B cell (primary cell): ENCODE measurements around the gene RPS10. TPM values are rescaled to one million over a fixed set of nuclear protein-coding genes. Genes with fewer than 3 reads are reported as not detected.

Source experiments
- ATAC-seq: fragments of 200-7000 bp; cut with Tn5 transposase; one replicate; pipeline ENCODE4 v1.10.0; 2021; ENCODE audit warnings: low read depth, mild to moderate bottlenecking, moderate number of reproducible peaks, moderate library complexity
- CTCF ChIA-PET: fragments of 350-600 bp; sonication (Branson Sonifier 250); formaldehyde crosslinking; loops from one replicate; lab custom pipeline; 2021; ENCODE audit warnings: antibody characterized with exemption, inconsistent platforms; lab: Charles Lee
- POLR2A ChIA-PET: fragments of 350-600 bp; sonication (Branson Sonifier 250); formaldehyde crosslinking; loops from one replicate; lab custom pipeline; 2021; ENCODE audit warnings: antibody characterized with exemption; lab: Charles Lee
- DNase-seq: peaks from one replicate; pipeline ENCODE4 v3.0.0; 2013
- H2AFZ ChIP-seq: 2 replicates; pipeline ENCODE4 v1.6.1; 2012; ENCODE audit warnings: mild to moderate bottlenecking, low read depth, low read length; ENCODE audit not compliant: insufficient read depth, poor library complexity, severe bottlenecking
- H3K27ac ChIP-seq, 2 donors: 1 replicate in 1 of 2; 2 replicates in 1 of 2; pipeline ENCODE4 v1.5.1; 2012 to 2013; ENCODE audit warnings: low read length in 2 of 2, mild to moderate bottlenecking in 2 of 2, moderate library complexity in 1 of 2
- H3K27me3 ChIP-seq, 4 experiments: fragments of 200-600 bp in 1 of 4; sonication (generic) in 1 of 4; replicated peaks in 1 of 4; 1 replicate in 2 of 4; 2 replicates in 2 of 4; pipeline versions ENCODE4 v1.6.1 to v1.7.0; 2013 to 2016; ENCODE audit warnings: low read length in 3 of 4, mild to moderate bottlenecking in 2 of 4, mixed read lengths in 1 of 4, moderate library complexity in 1 of 4; ENCODE audit not compliant: insufficient read depth in 4 of 4, control insufficient read depth in 3 of 4; ENCODE audit errors: control extremely low read depth in 1 of 4
- H3K36me3 ChIP-seq, 2 experiments: replicated peaks in 1 of 2; 1 replicate in 1 of 2; 2 replicates in 1 of 2; pipeline versions ENCODE4 v1.6.1 to v1.7.1; 2013; ENCODE audit warnings: low read length in 1 of 2; ENCODE audit not compliant: insufficient read depth in 2 of 2, control insufficient read depth in 1 of 2; ENCODE audit errors: control extremely low read depth in 1 of 2, extremely low read depth in 1 of 2
- H3K4me1 ChIP-seq, 2 donors: fragments of 200-600 bp in 1 of 2; sonication (generic) in 1 of 2; 1 replicate in 1 of 2; 2 replicates in 1 of 2; pipeline versions ENCODE4 v1.5.1 to v1.6.1; 2013 to 2017; ENCODE audit warnings: low read length in 2 of 2; ENCODE audit not compliant: control insufficient read depth in 2 of 2, insufficient read depth in 2 of 2
- H3K4me2 ChIP-seq: replicated peaks from 2 replicates; pipeline ENCODE3; 2012; ENCODE audit warnings: mild to moderate bottlenecking, low read depth, low read length; ENCODE audit not compliant: poor library complexity, severe bottlenecking
- H3K4me3 ChIP-seq, 5 experiments: fragments of 200-600 bp in 1 of 5; sonication (generic) in 1 of 5; 1 replicate in 3 of 5; 2 replicates in 2 of 5; pipeline versions ENCODE4 v1.5.1 to v1.7.0; 2011 to 2016; ENCODE audit warnings: low read length in 4 of 5, mild to moderate bottlenecking in 4 of 5, low read depth in 2 of 5, control low read depth in 1 of 5, moderate library complexity in 1 of 5; ENCODE audit not compliant: insufficient read depth in 1 of 5; ENCODE audit errors: control extremely low read depth in 1 of 5, extremely low read depth in 1 of 5
- H3K79me2 ChIP-seq: fragments of 200-600 bp; sonication (generic); one replicate; pipeline ENCODE4 v1.6.0; 2016; ENCODE audit warnings: low read length; ENCODE audit not compliant: control insufficient read depth, insufficient read depth
- H3K9ac ChIP-seq: fragments of 200-600 bp; sonication (generic); 2 replicates; pipeline ENCODE4 v1.6.1; 2017; ENCODE audit warnings: mild to moderate bottlenecking, low read length, moderate library complexity
- H3K9me3 ChIP-seq, 3 donors: one replicate each; pipeline versions ENCODE4 v1.6.1 to v1.7.1; 2013; ENCODE audit warnings: low read length in 2 of 3; ENCODE audit not compliant: control insufficient read depth in 2 of 3, insufficient read depth in 1 of 3; ENCODE audit errors: control extremely low read depth in 1 of 3
- H4K20me1 ChIP-seq: 2 replicates; pipeline ENCODE4 v1.6.0; 2012; ENCODE audit warnings: mild to moderate bottlenecking, low read length; ENCODE audit not compliant: insufficient read depth, control insufficient read depth, poor library complexity, severe bottlenecking
- H3K27ac Mint-ChIP-seq: one replicate; pipeline ENCODE4 v1.8.0; 2021; ENCODE audit warnings: mixed read lengths
- H3K27me3 Mint-ChIP-seq: one replicate; pipeline ENCODE4 v1.8.0; 2021; ENCODE audit warnings: mixed read lengths
- H3K4me1 Mint-ChIP-seq: one replicate; pipeline ENCODE4 v1.8.0; 2021; ENCODE audit warnings: mixed read lengths
- H3K4me3 Mint-ChIP-seq: one replicate; pipeline ENCODE4 v1.8.0; 2021; ENCODE audit warnings: mixed read lengths
- H3K9me3 Mint-ChIP-seq: one replicate; pipeline ENCODE4 v1.8.0; 2022; ENCODE audit warnings: mixed read lengths; ENCODE audit not compliant: insufficient read depth
- EZH2 ChIP-seq: IDR thresholded peaks from 2 replicates; pipeline ENCODE4 v1.6.1; 2012; ENCODE audit warnings: borderline replicate concordance, low read depth, mild to moderate bottlenecking, moderate library complexity, low read length; ENCODE audit not compliant: insufficient read depth, poor library complexity, severe bottlenecking
- WGBS: methylation state at CpG from one replicate; pipeline ENCODE4 v1.1.5; 2013; ENCODE audit warnings: missing lambda C conversion rate; ENCODE audit not compliant: insufficient coverage; 5-methylcytosine and 5-hydroxymethylcytosine counted together
- intact Hi-C: fragments of 100-400 bp; cut with micrococcal nuclease; formaldehyde crosslinking; loops from one replicate; pipeline ENCODE4 v1.10.0; 2022
- polyA plus RNA-seq: library from polyadenylated mRNA; depleted of rRNA; stranded (reverse); fragments of >200 nt; gene quantifications from 2 replicates; pipeline ENCODE4 v1.2.3, GENCODE V29; 2012
- total RNA-seq, 2 donors: library from RNA; stranded (reverse); fragments of 120-200 nt in 1 of 2; gene quantifications; 1 replicate in 1 of 2; 2 replicates in 1 of 2; pipeline versions ENCODE4 v1.2.3 to v1.2.4, GENCODE V29; 2013 to 2022
- TF ChIP-seq, protein P1 (sequence below): fragments of 200-600 bp; IDR thresholded peaks from one replicate; pipeline ENCODE4 v1.8.0; 2022; ENCODE audit warnings: antibody characterized with exemption, mild to moderate bottlenecking

Gene RPS10
- total and polyA plus RNA-seq, 2 donors (not counting 1 experiment from before 2014, with no cell fraction given), result 2,707 to 6,226 TPM

DNA sequence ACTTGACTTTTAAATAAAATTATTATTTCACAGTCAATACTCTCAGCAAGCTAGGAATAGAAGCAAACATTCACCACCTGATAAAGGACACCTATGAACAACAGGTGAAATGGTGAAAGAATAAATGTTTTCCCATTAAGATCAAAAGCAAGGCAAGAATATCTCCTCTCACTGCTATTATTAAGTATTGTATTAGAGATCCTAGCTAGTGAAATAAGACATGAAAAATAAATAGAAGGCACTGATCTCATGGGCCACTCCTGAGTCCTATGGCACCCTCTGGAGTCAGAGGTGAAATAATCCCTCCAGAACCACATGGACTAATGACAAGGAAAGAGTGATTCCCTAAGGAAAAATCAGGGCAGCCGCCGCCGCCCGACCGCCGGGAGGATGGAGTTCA is 29.4 kb downstream of the RPS10 start:
- no peak overlapping the region for H3K4me2 ChIP-seq
- no peak overlapping the region for H3K4me3 ChIP-seq
- no CpG with 5 or more reads among the region's 6 CpGs for WGBS
- no peak overlapping the region for H3K27ac ChIP-seq
- intact Hi-C loops, result loop anchor here (10.0 kb wide), 1 partner anchor 278 kb away; no protein-coding TSS in a partner anchor
- Mint-ChIP-seq H3K27me3 (no peaks in the 10 kb centered on the region), H3K27ac (no peak overlapping the region), H3K4me1 (peaks cover 14% of the 10 kb centered on the region), H3K9me3 (no peaks in the 10 kb centered on the region), H3K4me3 (no peak overlapping the region)
- no peaks in the 10 kb centered on the region for H4K20me1 ChIP-seq
- H3K27me3 ChIP-seq, result no peaks in the 10 kb centered on the region
- H3K9me3 ChIP-seq, result peaks cover 0 to 3% (median 3%) of the 10 kb centered on the region in 3 donors
- H3K36me3 ChIP-seq, result no peaks in the 10 kb centered on the region
- ChIA-PET CTCF (interaction anchor here (1.2 to 7.5 kb wide), 6 partner anchors 11 to 149 kb away, joined by 3 to 68 read pairs (median 5); partner anchors contain the start of gene SMIM29), POLR2A (interaction anchor here (1.5 kb wide), 1 partner anchor 148 kb away, joined by 6 read pairs; the partner anchor contains the start of gene SMIM29)
- H3K4me1 ChIP-seq, result peaks cover 8 to 18% of the 10 kb centered on the region in 2 donors
- peaks cover 27% of the 10 kb centered on the region for H3K79me2 ChIP-seq
- no peak overlapping the region for H2AFZ ChIP-seq
- H3K9ac ChIP-seq, result no peak overlapping the region
- no peak for DNase-seq
- ATAC-seq, result no peak
- no peak for TF ChIP-seq EZH2
- TF ChIP-seq, protein P1, sequence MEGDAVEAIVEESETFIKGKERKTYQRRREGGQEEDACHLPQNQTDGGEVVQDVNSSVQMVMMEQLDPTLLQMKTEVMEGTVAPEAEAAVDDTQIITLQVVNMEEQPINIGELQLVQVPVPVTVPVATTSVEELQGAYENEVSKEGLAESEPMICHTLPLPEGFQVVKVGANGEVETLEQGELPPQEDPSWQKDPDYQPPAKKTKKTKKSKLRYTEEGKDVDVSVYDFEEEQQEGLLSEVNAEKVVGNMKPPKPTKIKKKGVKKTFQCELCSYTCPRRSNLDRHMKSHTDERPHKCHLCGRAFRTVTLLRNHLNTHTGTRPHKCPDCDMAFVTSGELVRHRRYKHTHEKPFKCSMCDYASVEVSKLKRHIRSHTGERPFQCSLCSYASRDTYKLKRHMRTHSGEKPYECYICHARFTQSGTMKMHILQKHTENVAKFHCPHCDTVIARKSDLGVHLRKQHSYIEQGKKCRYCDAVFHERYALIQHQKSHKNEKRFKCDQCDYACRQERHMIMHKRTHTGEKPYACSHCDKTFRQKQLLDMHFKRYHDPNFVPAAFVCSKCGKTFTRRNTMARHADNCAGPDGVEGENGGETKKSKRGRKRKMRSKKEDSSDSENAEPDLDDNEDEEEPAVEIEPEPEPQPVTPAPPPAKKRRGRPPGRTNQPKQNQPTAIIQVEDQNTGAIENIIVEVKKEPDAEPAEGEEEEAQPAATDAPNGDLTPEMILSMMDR, result no peak

DNA sequence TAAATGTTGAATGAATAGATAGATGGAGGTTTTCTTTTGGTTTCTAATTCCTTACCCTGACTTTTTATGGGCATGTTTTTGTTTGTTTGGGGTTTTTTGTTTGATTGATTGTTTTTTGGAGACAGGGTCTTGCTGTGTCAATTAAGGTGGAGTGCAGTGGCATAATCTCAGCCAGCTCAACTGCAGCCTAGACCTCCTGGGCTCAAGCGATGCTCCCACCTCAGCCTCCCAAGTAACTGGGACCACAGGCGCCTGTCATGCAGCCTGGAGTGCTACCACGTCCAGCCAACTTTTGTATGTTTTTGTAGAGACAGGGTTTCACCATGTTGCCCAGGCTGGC is 31.9 kb downstream of the RPS10 start:
- Mint-ChIP-seq H3K27me3 (no peaks in the 10 kb centered on the region), H3K9me3 (no peaks in the 10 kb centered on the region), H3K27ac (peak overlapping the region; percentile 87), H3K4me3 (no peak overlapping the region), H3K4me1 (peaks cover 17% of the 10 kb centered on the region)
- TF ChIP-seq, protein P1, result no peak
- TF ChIP-seq EZH2, result no peak
- no peak overlapping the region for H3K4me3 ChIP-seq
- H3K9ac ChIP-seq, result no peak overlapping the region
- ATAC-seq, result no peak
- ChIA-PET CTCF (interaction anchor here (1.2 to 7.5 kb wide), 4 partner anchors 21 to 230 kb away, joined by 6 to 68 read pairs (median 28); partner anchors contain the start of gene SMIM29), POLR2A (no interaction called here)
- peaks cover 16 to 31% of the 10 kb centered on the region in 2 donors for H3K4me1 ChIP-seq
- H3K36me3 ChIP-seq, result no peaks in the 10 kb centered on the region
- H4K20me1 ChIP-seq, result peaks cover 1% of the 10 kb centered on the region
- peak overlapping the region in 1 of 2 donors; percentile 51 for H3K27ac ChIP-seq
- no peaks in the 10 kb centered on the region for H3K27me3 ChIP-seq
- DNase-seq, result no peak
- intact Hi-C loops, result loop anchor here (2.0 to 10.0 kb wide), 8 partner anchors 21 to 281 kb away; no protein-coding TSS in a partner anchor
- peaks cover 52% of the 10 kb centered on the region for H3K79me2 ChIP-seq
- peak overlapping the region; percentile 51 for H2AFZ ChIP-seq
- peak overlapping the region; percentile 97 for H3K4me2 ChIP-seq
- 96% methylated on average over 3 of the region's 3 CpGs for WGBS
- H3K9me3 ChIP-seq, result peaks cover 0 to 3% (median 3%) of the 10 kb centered on the region in 3 donors
